NAMALWA (cell line): ENCODE results near the gene FBN2.

Experiments used
- DNase-seq: peaks from one replicate; pipeline ENCODE4 v3.0.0-alpha.2; 2015; ENCODE audit warnings: low spot score

FBN2 gene

GRCh38 chr5:128304791-128305190 is 233.3 kb downstream of the FBN2 start:
- DNase-seq: no peak

GRCh38 chr5:128304088-128304487 is 234.0 kb downstream of the FBN2 start:
- no peak for DNase-seq

DNA sequence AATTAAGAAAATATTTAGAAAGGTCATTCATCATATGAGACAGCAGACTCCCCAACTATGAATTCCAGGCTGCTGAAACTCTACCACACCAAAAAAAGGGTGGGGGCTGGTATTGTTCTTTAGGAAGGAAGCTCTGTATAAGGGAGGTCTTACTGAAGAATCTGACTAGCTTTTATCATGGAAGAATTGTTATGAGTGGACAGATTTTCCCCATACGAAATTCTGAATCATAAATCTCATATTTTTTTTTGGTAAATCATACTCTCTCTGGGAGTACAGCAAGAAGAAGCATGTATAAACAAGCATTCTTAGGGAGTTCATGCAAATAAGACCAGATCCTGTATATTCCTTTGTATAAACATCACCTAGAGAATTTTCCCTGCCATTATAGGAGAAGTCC is 234.5 kb downstream of the FBN2 start:
- no peak for DNase-seq

DNA sequence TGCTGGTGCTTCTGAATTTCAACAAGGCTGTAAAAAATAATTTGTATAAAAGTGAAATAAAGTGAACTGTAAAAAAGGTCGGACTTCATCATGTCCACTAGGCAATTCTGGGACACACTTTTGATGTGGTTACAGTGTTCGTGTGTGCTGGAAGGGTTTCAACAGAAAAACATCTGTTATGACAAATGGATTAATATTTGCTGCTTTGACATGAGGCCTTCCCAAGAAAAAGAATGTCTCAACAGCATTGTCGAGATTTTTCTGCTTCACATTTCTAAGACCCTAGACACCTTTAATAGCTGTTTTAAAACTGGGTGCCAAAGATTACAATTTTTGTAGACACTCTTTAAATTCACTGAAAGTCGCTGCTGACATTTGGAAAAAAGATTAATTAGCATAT is 237.9 kb downstream of the FBN2 start:
- DNase-seq: no peak

DNA sequence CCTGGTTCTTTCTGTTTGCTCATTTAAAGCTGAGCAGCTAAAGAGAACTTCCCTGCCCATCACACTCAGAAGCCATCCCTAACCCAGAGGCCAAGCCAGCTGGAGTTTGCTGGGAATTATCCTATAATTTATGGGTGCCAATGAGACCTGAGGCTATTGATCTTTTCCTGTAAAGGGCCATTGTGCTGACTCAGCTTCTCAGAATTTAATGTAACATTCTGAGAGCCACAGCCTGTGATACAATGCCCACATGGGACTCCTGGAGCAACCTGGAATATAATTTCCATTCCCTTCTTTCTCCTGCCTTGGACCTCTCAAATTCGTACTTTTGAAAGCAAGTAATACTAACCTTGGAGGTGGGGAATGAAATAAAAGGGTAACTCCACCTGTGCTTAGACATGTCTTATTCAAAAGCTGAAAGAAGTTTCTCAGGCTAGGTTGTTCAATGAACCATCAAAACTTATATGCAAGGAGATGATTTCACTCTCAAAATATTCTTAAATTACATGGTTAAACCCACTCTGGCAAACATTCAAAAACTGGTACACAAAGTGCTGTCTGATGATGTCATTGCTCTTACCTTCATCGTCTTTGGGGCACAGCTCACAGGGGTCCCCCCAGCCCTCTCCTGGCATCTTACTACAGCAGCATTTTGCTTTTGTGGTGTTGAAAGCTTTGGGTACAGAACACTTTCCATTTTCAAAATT is 247.7 kb downstream of the FBN2 start:
- DNase-seq: no peak

DNA sequence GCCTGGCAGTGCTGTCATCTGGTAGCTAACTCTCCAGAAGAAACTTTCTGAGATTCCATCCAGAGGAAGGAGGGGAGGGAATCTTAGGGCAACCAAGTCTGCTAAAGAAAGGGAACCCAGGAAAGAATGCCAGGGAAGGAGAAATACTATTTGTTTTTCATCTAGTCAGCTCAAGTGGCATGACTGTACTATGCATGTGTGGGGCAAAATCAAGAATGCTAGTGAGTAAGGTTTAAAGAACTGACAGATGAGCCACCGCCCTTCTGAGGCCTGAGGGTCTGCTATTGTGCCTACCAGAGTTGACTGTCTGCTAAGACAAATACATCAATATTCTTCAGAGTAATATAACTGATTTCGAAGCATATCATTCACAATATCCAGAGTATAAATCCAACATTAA is 250.3 kb downstream of the FBN2 start:
- no peak for DNase-seq

GRCh38 chr5:128284236-128284635 is 253.8 kb downstream of the FBN2 start:
- no peak for DNase-seq

DNA sequence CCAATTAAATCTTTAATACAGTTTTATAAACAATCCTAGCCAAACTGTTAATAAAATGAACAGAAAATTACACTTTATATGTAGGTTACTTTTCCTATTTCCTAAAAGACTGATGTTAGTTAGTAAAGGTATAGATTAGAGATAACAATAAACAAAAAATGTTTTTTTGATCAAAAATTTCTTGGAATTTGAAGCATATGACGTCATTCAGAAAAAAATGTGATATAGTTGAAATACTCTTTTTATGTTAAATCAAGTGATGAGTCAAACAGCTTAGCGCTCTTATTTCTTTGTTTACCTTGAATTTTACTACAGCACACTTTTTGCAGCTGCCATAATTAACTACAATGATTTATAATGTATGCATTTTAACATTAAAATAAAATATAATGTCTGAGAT is 258.7 kb downstream of the FBN2 start:
- DNase-seq: no peak

- DNase-seq: no peak
Measured at GRCh38 chr5:128276537-128277216, 261.4 kb downstream of the FBN2 start.

GRCh38 chr5:128274441-128274840 is 263.6 kb downstream of the FBN2 start:
- no peak for DNase-seq

DNA sequence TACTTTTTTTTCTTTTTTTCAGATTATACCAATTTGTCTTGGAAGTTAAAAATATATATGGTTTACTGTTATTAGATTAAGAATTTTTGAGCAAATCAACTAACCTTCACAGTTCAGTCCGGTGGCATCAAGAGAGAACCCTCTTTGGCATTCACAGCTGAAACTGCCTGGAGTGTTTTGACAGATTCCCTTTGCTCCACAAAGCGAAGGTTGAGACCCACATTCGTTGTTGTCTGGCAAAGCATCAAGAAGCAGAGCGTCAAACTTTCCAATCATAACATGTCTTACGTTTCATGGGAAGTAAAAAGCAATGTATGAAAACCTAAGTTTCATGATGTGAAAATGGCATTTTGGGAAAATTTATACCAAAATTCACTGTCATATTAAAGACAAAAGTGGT is 264.3 kb downstream of the FBN2 start:
- DNase-seq: no peak

GRCh38 chr5:128271859-128272464 is 266.1 kb downstream of the FBN2 start:
- peak; percentile 17 for DNase-seq

DNA sequence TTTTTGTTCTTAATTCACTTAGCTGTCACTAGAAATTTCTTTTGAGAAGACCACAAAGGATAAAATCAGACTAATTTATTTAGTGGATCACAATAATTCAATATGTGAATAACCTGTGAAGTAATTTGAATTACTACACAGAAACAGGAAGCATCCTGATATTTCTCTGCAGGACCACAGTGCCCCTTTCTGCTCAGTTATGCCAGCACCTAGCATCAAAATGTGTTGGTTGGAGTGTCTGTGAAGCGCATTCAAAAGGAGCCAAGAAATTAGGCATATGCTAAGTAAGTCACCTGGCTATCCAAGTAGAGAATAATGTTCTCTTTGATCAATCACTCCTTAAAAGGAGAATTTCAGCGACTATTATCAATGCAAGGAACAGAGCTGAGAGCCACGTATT is 267.0 kb downstream of the FBN2 start:
- DNase-seq: no peak

GRCh38 chr5:128264564-128265360 is 273.3 kb downstream of the FBN2 start:
- no peak for DNase-seq

DNA sequence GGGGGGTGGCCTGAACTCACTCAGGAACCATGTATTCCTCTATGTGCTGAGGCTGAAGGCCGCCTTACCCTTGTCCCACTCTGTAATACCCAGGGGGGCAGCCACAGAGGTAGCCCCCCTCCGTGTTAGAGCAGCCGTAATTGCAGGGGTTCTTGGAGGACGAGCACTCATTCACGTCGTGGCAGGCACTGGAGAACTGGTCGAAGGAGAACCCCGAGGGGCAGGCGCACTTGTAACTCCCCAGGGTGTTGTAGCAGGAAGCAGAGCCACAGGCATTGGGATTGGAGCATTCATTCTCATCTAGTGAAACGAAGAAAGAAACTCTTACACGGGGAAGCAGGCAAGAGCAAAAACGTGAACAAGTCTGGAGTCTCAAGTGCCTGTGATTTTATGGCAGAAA is 274.7 kb downstream of the FBN2 start:
- DNase-seq: no peak

GRCh38 chr5:128262911-128263310 is 275.1 kb downstream of the FBN2 start:
- no peak for DNase-seq

- no peak for DNase-seq
Measured at GRCh38 chr5:128259607-128260021, 278.4 kb downstream of the FBN2 start.

- no peak for DNase-seq
Measured at GRCh38 chr5:128258372-128258771, 279.7 kb downstream of the FBN2 start.

DNA sequence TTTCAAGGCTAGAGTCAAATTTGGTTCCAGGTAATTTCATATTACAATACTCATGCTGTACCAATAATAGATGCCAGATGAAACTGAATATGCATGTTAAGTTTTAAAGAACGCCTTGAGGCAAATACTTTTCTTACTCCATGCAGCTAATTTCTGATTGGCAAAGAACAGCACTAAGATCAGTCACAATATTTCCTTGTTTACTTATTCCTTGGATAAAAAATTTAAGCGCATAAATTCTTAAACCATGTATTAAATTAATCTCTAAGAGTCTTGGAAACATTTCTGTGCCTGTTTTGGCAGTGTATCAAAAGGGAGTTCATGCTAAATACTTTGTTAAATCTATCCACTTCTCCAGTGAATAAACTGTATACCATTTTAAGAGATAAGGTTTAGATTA is 281.0 kb downstream of the FBN2 start:
- DNase-seq: no peak

DNA sequence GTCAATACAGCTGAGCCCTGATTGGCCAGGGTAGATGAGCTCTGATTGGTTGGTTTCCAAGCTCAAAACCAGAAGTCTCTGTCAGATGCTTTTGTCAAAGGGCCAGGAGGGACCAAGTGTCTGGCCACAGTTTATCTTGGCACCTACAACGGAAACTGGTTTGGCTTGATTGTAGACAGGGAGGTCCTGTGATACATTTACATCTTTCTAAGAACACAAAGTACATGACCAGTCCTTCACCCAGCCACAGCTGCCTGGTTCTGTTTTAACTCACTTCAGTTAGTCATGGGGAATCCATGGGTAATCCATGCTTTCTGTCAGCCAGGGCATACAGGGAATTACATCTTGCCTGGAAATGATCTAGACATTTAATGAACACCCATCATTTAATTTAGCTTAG is 283.3 kb downstream of the FBN2 start:
- no peak for DNase-seq

DNA sequence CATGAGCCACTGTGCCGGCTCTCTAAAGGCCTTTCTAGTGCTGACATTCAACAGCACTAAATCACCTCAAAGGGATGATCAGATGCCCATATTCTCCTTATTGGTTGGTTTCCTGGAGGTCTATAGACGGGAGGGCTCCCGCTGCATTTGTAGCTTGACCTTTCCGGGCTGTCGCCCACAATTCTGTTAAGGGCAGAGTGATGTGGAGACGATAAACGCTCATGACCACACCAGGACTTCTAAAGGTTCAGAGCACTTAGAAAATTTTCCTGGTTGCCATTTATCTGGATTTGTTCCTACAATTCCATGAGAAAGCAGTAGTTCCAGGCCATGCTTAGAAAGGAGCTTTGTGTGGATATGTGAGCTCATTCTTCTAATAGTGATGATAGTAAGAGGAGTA is 284.2 kb downstream of the FBN2 start:
- no peak for DNase-seq

DNA sequence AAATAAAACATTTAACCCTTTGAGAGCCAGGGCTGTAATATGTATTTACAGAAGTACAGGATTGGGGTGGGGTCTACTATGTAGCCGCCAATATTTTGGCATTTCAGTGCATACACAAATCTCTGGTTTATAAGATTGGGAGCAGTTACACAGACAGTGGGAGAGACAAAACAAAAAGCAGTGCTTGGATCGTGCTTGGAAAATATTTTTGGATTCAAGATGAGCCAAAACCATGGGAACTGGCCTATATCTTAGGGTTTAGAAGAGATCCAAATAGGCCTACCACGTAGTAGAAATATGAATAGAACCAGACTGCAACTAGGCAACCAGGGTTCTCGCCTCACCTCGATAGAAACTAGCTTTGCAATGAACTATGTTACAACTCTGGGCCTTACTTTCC is 284.9 kb downstream of the FBN2 start:
- DNase-seq: no peak

DNA sequence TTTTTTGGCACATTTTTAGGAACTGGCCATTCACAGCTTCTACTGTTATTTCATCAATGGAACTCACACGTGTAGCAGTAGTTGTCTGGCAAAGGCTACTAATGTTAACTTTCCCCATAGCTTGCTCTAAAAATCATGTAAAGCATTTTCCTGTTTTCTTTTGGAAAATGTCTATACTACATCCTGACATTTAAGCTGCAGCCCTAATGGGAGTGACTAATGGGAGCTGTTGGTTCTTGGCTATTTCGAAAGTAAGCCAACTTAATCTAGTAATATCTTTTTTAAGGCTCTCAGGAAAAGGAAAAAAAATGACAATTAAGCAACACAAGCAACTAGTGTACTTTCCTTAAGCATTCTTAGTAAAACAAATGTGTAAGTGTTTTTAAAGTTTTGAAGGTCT is 285.3 kb downstream of the FBN2 start:
- DNase-seq: no peak
